CD4-positive, CD25-positive, alpha-beta regulatory T cell (primary cell): ENCODE measurements around the gene TMED9. TPM values are rescaled to one million over a fixed set of nuclear protein-coding genes. Genes with fewer than 3 reads are reported as not detected.

Experiments
- ATAC-seq, 2 donors: fragments of 150-1000 bp; cut with Tn5 transposase; one replicate each; pipeline ENCODE4 v1.10.0; 2021; ENCODE audit warnings: low read depth in 2 of 2, moderate number of reproducible peaks in 2 of 2, moderate library complexity in 1 of 2
- DNase-seq, 3 donors: peaks; one replicate each; pipeline versions ENCODE4 v3.0.0 to v3.0.0-alpha.2; 2012 to 2022; ENCODE audit warnings: mixed read lengths in 1 of 3
- H3K27ac ChIP-seq: one replicate; pipeline ENCODE4 v1.7.0; 2013; ENCODE audit warnings: mild to moderate bottlenecking, low read length; ENCODE audit not compliant: insufficient read depth, poor library complexity, severe bottlenecking
- H3K27me3 ChIP-seq: one replicate; pipeline ENCODE4 v1.7.0; 2013; ENCODE audit warnings: low read length; ENCODE audit not compliant: control insufficient read depth, insufficient read depth
- H3K36me3 ChIP-seq: one replicate; pipeline ENCODE4 v1.7.0; 2013; ENCODE audit warnings: mild to moderate bottlenecking, low read length, moderate library complexity; ENCODE audit not compliant: control insufficient read depth, insufficient read depth
- H3K4me1 ChIP-seq: 2 replicates; pipeline ENCODE4 v1.7.0; 2013; ENCODE audit warnings: mild to moderate bottlenecking, low read length; ENCODE audit not compliant: insufficient read depth, control insufficient read depth, poor library complexity, severe bottlenecking
- H3K4me3 ChIP-seq: one replicate; pipeline ENCODE4 v1.7.0; 2013; ENCODE audit warnings: low read depth, mild to moderate bottlenecking, low read length, moderate library complexity
- H3K9me3 ChIP-seq, 2 experiments: 1 replicate in 1 of 2; 2 replicates in 1 of 2; pipeline ENCODE4 v1.7.0; 2013; ENCODE audit warnings: low read length in 2 of 2, mild to moderate bottlenecking in 1 of 2, moderate library complexity in 1 of 2; ENCODE audit not compliant: control insufficient read depth in 2 of 2
- H3K27ac Mint-ChIP-seq, 3 donors: one replicate each; pipeline ENCODE4 v1.8.0; 2020 to 2022; ENCODE audit warnings: mild to moderate bottlenecking in 3 of 3, mixed read lengths in 3 of 3, moderate library complexity in 2 of 3
- H3K27me3 Mint-ChIP-seq: one replicate; pipeline ENCODE4 v1.8.0; 2022; ENCODE audit warnings: mild to moderate bottlenecking, mixed read lengths
- H3K36me3 Mint-ChIP-seq: one replicate; pipeline ENCODE4 v1.8.0; 2020; ENCODE audit warnings: mixed read lengths
- H3K4me1 Mint-ChIP-seq, 4 donors: one replicate each; pipeline ENCODE4 v1.8.0; 2020 to 2022; ENCODE audit warnings: mixed read lengths in 4 of 4, mild to moderate bottlenecking in 1 of 4
- H3K4me3 Mint-ChIP-seq, 4 donors: one replicate each; pipeline ENCODE4 v1.8.0; 2020 to 2022; ENCODE audit warnings: mild to moderate bottlenecking in 4 of 4, mixed read lengths in 4 of 4, moderate library complexity in 3 of 4
- H3K9me3 Mint-ChIP-seq, 7 donors: one replicate each; pipeline ENCODE4 v1.8.0; 2020 to 2022; ENCODE audit warnings: mixed read lengths in 7 of 7, mild to moderate bottlenecking in 3 of 7, moderate library complexity in 2 of 7
- polyA plus RNA-seq, 4 donors: library from polyadenylated mRNA; unstranded; fragments of 300-500 nt; fragmentation: Illumina TruSeq; gene quantifications; one replicate each; pipeline ENCODE4 v1.2.3, GENCODE V29; 2021
- total RNA-seq: library from RNA; stranded (reverse); gene quantifications from one replicate; pipeline ENCODE4 v1.2.3, GENCODE V29; 2022

TMED9 gene
- total and polyA plus RNA-seq, 5 donors from 2014 or later, result 63.2 to 141 (median 91.8) TPM

DNA sequence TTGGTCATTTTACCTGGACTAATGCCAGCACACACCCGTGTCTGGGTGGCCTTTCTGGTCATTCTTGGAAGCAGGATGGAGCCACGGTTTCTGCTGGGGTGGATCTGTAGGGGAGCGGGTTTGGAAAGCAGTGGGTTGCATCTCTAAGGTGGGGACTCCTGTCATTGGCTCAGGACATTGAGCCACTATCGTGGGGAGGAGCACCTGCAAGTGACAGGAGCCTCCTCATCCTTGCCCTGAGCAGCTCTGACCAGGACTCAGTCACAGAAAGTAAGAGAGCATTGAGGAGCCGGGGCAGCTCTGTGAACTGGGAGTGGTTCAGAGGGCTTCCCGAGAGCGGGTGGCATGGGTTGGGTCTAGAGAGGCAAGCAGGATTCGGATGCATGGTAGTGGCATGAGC lies 11.6 kb downstream of the TMED9 start:
- H3K4me1 Mint-ChIP-seq, result peaks cover 0 to 61% (median 17%) of the 10 kb centered on the region in 4 donors
- peak overlapping the region in 2 of 4 donors; percentile 41 to 60 for H3K4me3 Mint-ChIP-seq
- peaks cover 6% of the 10 kb centered on the region for H3K27me3 Mint-ChIP-seq
- H3K4me1 ChIP-seq, result peaks cover 19% of the 10 kb centered on the region
- no peak overlapping the region for H3K27ac ChIP-seq
- no peak overlapping the region for H3K4me3 ChIP-seq
- H3K9me3 Mint-ChIP-seq, result no peaks in the 10 kb centered on the region
- no peaks in the 10 kb centered on the region for H3K27me3 ChIP-seq
- no peak for DNase-seq
- no peak for ATAC-seq
- H3K27ac Mint-ChIP-seq, result peak overlapping the region in 1 of 3 donors; percentile 62
- H3K9me3 ChIP-seq, result no peaks in the 10 kb centered on the region
- peaks cover 18% of the 10 kb centered on the region for H3K36me3 Mint-ChIP-seq
- peaks cover 3% of the 10 kb centered on the region for H3K36me3 ChIP-seq

- H3K4me1 Mint-ChIP-seq, result peaks cover 0 to 56% (median 14%) of the 10 kb centered on the region in 4 donors
- Histone ChIP-seq H3K27ac (no peak overlapping the region), H3K9me3 (no peaks in the 10 kb centered on the region), H3K4me3 (no peak overlapping the region), H3K36me3 (peaks cover 3% of the 10 kb centered on the region), H3K27me3 (no peaks in the 10 kb centered on the region), H3K4me1 (peaks cover 15% of the 10 kb centered on the region)
- H3K4me3 Mint-ChIP-seq, result peak overlapping the region in 1 of 4 donors; percentile 41
- H3K9me3 Mint-ChIP-seq, result no peaks in the 10 kb centered on the region
- DNase-seq (no peak), ATAC-seq (no peak)
- H3K27me3 Mint-ChIP-seq, result peaks cover 6% of the 10 kb centered on the region
- H3K27ac Mint-ChIP-seq, result no peak overlapping the region
- peaks cover 18% of the 10 kb centered on the region for H3K36me3 Mint-ChIP-seq
These were observed 12.1 kb downstream of the TMED9 start for GRCh38 chr5:177604116-177604521.

DNA sequence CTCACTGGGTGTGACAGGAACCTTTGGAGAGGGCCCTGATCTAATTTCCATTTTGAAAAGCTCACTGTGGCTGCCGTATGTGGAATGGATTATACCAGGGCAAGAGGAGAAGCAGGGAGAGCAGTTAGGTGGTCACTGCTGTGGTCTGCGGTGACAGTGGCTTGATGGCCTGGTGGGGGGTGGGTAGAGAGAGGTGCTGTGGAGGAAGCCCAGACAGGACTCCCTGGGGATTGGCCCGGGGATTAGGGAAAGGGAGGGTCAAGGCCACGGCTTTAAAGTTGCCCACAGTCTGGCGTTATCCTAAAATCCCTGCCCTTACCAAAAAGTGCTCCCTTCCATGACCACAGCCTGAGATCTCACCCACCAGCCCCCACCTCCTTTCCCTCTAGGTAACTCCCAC lies 12.7 kb downstream of the TMED9 start:
- no peak overlapping the region for H3K27ac Mint-ChIP-seq
- H3K4me1 Mint-ChIP-seq, result peaks cover 0 to 53% (median 14%) of the 10 kb centered on the region in 4 donors
- no peak overlapping the region for H3K4me3 ChIP-seq
- DNase-seq (no peak), ATAC-seq (no peak)
- H3K27me3 Mint-ChIP-seq, result peaks cover 6% of the 10 kb centered on the region
- H3K27me3 ChIP-seq, result no peaks in the 10 kb centered on the region
- H3K9me3 ChIP-seq, result no peaks in the 10 kb centered on the region
- no peak overlapping the region for H3K27ac ChIP-seq
- H3K4me3 Mint-ChIP-seq, result no peak overlapping the region
- peaks cover 3% of the 10 kb centered on the region for H3K36me3 ChIP-seq
- no peaks in the 10 kb centered on the region for H3K9me3 Mint-ChIP-seq
- H3K36me3 Mint-ChIP-seq, result peaks cover 18% of the 10 kb centered on the region
- peaks cover 15% of the 10 kb centered on the region for H3K4me1 ChIP-seq

GRCh38 chr5:177605078-177605477 lies 13.1 kb downstream of the TMED9 start:
- no peaks in the 10 kb centered on the region for H3K9me3 Mint-ChIP-seq
- Histone ChIP-seq H3K4me1 (peaks cover 15% of the 10 kb centered on the region), H3K4me3 (no peak overlapping the region), H3K27me3 (no peaks in the 10 kb centered on the region), H3K27ac (no peak overlapping the region), H3K36me3 (peaks cover 3% of the 10 kb centered on the region), H3K9me3 (no peaks in the 10 kb centered on the region)
- no peak for ATAC-seq
- H3K4me3 Mint-ChIP-seq, result peak overlapping the region in 2 of 4 donors; percentile 44 to 60
- H3K36me3 Mint-ChIP-seq, result peaks cover 18% of the 10 kb centered on the region
- peaks cover 0 to 53% (median 14%) of the 10 kb centered on the region in 4 donors for H3K4me1 Mint-ChIP-seq
- peaks cover 6% of the 10 kb centered on the region for H3K27me3 Mint-ChIP-seq
- no peak for DNase-seq
- peak overlapping the region in 1 of 3 donors; percentile 79 for H3K27ac Mint-ChIP-seq

DNA sequence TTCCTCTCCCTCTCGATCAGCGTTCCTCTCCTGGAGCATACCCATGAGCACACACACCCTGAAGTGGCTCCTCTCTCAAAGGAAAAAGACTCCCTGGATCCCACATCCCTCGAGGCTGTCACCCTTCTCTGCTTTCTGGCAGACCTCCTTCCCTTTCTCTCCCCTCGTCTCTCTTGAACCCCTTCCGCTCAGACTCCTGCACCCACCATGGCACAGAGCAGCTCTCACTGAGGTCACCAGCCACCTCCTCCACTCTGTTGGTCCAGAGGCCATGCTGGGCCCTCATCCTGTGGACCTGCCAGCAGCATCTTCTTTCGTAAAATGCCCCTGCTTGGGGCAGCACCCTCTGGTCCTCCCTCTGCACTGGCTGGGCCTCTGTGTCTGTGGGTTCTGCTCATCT lies 13.7 kb downstream of the TMED9 start:
- Mint-ChIP-seq H3K9me3 (no peaks in the 10 kb centered on the region), H3K27me3 (peaks cover 2% of the 10 kb centered on the region), H3K27ac (no peak overlapping the region), H3K4me1 (peaks cover 0 to 48% (median 10%) of the 10 kb centered on the region in 4 donors), H3K36me3 (peaks cover 14% of the 10 kb centered on the region), H3K4me3 (peak overlapping the region in 2 of 4 donors; percentile 60 to 73)
- Histone ChIP-seq H3K9me3 (no peaks in the 10 kb centered on the region), H3K27me3 (no peaks in the 10 kb centered on the region), H3K4me1 (peaks cover 10% of the 10 kb centered on the region), H3K4me3 (no peak overlapping the region), H3K36me3 (peaks cover 3% of the 10 kb centered on the region), H3K27ac (no peak overlapping the region)
- ATAC-seq, result no peak
- DNase-seq, result no peak

DNA sequence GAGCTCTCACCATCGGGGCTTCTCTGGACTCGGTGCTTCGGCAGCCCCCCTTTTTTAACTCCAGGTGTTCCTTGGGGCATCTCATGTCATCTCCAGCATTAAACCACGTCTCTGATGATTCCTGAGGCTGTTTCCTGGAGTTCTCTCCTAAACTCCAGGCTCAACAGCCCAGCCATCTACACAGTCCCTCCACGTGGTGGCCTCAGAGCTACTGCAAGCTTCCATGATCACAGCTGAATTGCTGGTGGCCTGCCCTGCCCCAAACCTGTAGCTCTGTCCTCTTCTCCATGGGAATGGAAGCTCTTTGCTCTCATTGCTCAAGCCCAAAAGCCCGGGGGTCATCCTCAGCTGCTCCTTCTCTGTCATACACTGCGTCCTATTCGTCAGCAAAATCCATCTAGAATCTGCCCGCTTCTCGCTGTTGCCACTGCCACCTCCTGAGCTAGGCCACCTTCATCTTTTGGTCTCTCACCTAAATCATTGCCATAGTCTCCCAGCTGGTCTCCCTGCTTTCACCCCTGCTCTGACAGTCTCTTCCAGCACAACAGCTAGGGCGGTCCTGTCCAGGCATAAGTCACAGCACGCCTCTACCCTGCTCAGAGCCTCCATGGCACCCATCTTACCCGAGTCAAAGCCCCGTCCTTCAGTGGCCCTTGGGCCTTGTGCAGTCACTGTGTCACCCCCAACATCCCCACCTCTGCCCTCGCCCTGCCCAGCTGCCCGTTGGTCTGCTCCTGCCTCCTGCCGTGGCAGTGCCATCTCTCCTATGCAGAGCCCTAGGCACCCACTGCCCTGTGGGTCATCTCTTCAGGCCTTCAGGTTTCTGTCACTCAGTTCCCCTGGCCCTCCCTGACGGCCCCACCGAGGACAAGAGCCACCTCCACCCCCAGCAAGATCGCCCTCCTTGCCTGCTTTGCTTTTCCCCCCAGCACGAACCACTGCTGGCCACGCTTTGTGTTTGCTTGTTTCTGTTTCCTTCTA lies 14.4 kb downstream of the TMED9 start:
- Mint-ChIP-seq H3K4me3 (peak overlapping the region in 2 of 4 donors; percentile 53 to 60), H3K27me3 (no peaks in the 10 kb centered on the region), H3K9me3 (no peaks in the 10 kb centered on the region), H3K36me3 (peaks cover 14% of the 10 kb centered on the region), H3K4me1 (peaks cover 0 to 41% (median 7%) of the 10 kb centered on the region in 4 donors), H3K27ac (peak overlapping the region in 2 of 3 donors; percentile 65 to 71)
- no peak for DNase-seq
- no peak for ATAC-seq
- H3K4me3 ChIP-seq, result no peak overlapping the region
- H3K27me3 ChIP-seq, result no peaks in the 10 kb centered on the region
- H3K9me3 ChIP-seq, result no peaks in the 10 kb centered on the region
- peaks cover 3% of the 10 kb centered on the region for H3K36me3 ChIP-seq
- H3K27ac ChIP-seq, result no peak overlapping the region
- peaks cover 5% of the 10 kb centered on the region for H3K4me1 ChIP-seq

DNA sequence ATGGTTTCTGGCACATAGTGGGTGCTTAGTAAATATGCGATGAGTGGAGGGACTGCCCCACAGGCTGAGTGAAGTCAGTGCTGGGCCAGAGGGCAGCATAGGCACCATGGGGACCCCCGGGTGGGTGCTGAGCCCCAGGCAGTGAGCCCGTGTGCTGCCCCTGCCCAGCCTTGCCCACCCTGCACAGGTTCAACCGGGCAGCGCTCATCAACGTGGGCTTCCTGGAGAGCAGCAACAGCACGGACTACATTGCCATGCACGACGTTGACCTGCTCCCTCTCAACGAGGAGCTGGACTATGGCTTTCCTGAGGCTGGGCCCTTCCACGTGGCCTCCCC lies 15.1 kb downstream of the TMED9 start:
- DNase-seq (no peak), ATAC-seq (no peak)
- H3K4me1 ChIP-seq, result peaks cover 5% of the 10 kb centered on the region
- no peaks in the 10 kb centered on the region for H3K9me3 ChIP-seq
- no peaks in the 10 kb centered on the region for H3K27me3 ChIP-seq
- H3K36me3 ChIP-seq, result peaks cover 3% of the 10 kb centered on the region
- Mint-ChIP-seq H3K27ac (no peak overlapping the region), H3K4me1 (peaks cover 0 to 38% (median 7%) of the 10 kb centered on the region in 4 donors), H3K9me3 (no peaks in the 10 kb centered on the region), H3K27me3 (no peaks in the 10 kb centered on the region), H3K4me3 (peak overlapping the region in 1 of 4 donors; percentile 60), H3K36me3 (peaks cover 14% of the 10 kb centered on the region)
- no peak overlapping the region for H3K27ac ChIP-seq
- H3K4me3 ChIP-seq, result no peak overlapping the region
